ENCODE results near the gene CD70. TPM values are rescaled to one million over a fixed set of nuclear protein-coding genes. Genes with fewer than 3 reads are reported as not detected.

CD70 gene
- total and polyA plus RNA-seq, 2 of the 8 experiments (the other 6 are each of a cell fraction or from before 2014, with no cell fraction given) = 1.3 to 12.0 TPM

GRCh38 chr19:6579450-6580178, 11.3 kb downstream of the CD70 start:
- CTCF ChIA-PET (ENCODE audit: partially characterized antibody) = no interaction called here
- 93% methylated on average over 7 of the region's 7 CpGs; no CpG with 5 or more reads in 1 of the 2 experiments for WGBS, 2 experiments (ENCODE audit: extremely low coverage in 1 of 2, insufficient coverage in 1 of 2, insufficient read length in 1 of 2, insufficient replicate concordance in 2 of 2, low coverage in 1 of 2, low lambda C conversion rate in 2 of 2, missing lambda C conversion rate in 1 of 2)
- FAIRE-seq = no peak
- TF ChIP-seq CHD2 (IDR thresholded peaks at IDR 0.05; ENCODE audit: low read length) (no peak), CTCF (IDR thresholded peaks at IDR 0.05; ENCODE audit: control extremely low read depth in 1 of 3, insufficient read depth in 1 of 3, low read depth in 1 of 3, low read length in 3 of 3) (no peak), SP1 (IDR thresholded peaks at IDR 0.05; ENCODE audit: low read depth, low read length) (no peak), GTF2F1 (IDR thresholded peaks at IDR 0.05; ENCODE audit: borderline replicate concordance, low read depth, low read length) (no peak), SRF (IDR thresholded peaks at IDR 0.05; ENCODE audit: low read depth, low read length) (no peak), SP2 (IDR thresholded peaks at IDR 0.05; ENCODE audit: low read length) (no peak), CTBP2 (IDR thresholded peaks at IDR 0.05; ENCODE audit: borderline replicate concordance, insufficient read depth, insufficient read length, low read length) (no peak), KDM5A (IDR thresholded peaks at IDR 0.05; ENCODE audit: low read length) (no peak), TCF12 (IDR thresholded peaks at IDR 0.05; ENCODE audit: low read depth, low read length) (no peak), YY1 (IDR thresholded peaks at IDR 0.05; ENCODE audit: low read depth, low read length) (no peak), MAFK (IDR thresholded peaks at IDR 0.05; ENCODE audit: low read depth, low read length) (no peak), EGR1 (IDR thresholded peaks at IDR 0.05; ENCODE audit: borderline replicate concordance, low read depth, low read length) (no peak)

More at GRCh38 chr19:6579450-6580178, 11.3 kb downstream of the CD70 start:
- Histone ChIP-seq H3K36me3 (ENCODE audit: control insufficient read depth in 2 of 4, insufficient read depth in 4 of 4, low read length in 3 of 4) (no peaks in the 10 kb centered on the region), H2AK5ac (ENCODE audit: low read depth, low read length) (no peak overlapping the region), H3K14ac (ENCODE audit: insufficient read length) (no peak overlapping the region), H3K23ac (ENCODE audit: insufficient read length) (no peak overlapping the region), H3K23me2 (ENCODE audit: low read depth, low read length) (peaks cover 2% of the 10 kb centered on the region; the same call in 1 of the 2 replicates), H3K4ac (replicated peaks; ENCODE audit: insufficient read length, low read depth, low read length) (no peak overlapping the region), H3K4me3 (ENCODE audit: extremely low read depth in 1 of 4, insufficient read depth in 2 of 4, low read depth in 3 of 4, low read length in 4 of 4) (no peak overlapping the region), H3K79me2 (ENCODE audit: control insufficient read depth in 1 of 2, insufficient read depth in 2 of 2, low read length in 2 of 2) (no peaks in the 10 kb centered on the region), H3K9me3 (ENCODE audit: insufficient read depth in 2 of 2, low read depth in 1 of 2, low read length in 1 of 2) (peaks cover 7 to 12% of the 10 kb centered on the region in 2 experiments), H3K18ac (ENCODE audit: extremely low read depth, low read length) (no peak overlapping the region), H3K79me1 (ENCODE audit: low read depth, low read length) (no peaks in the 10 kb centered on the region), H3K4me2 (ENCODE audit: insufficient read depth in 1 of 2, low read depth in 2 of 2, low read length in 2 of 2) (no peak overlapping the region), H2BK15ac (ENCODE audit: low read length) (no peak overlapping the region), H3K4me1 (replicated peaks in 1 of 4; ENCODE audit: control insufficient read depth in 3 of 4, insufficient read depth in 4 of 4, low read length in 3 of 4) (peaks cover 0 to 4% (median 0%) of the 10 kb centered on the region in 4 experiments; a peak in 3 of 7 replicates), H4K8ac (ENCODE audit: extremely low read depth, insufficient read depth, low read length) (no peak overlapping the region), H4K91ac (replicated peaks; ENCODE audit: insufficient read length, low read length) (no peak overlapping the region), H4K5ac (ENCODE audit: insufficient read length, low read depth, low read length) (no peak overlapping the region), H3K27ac (ENCODE audit: low read depth, low read length) (no peak overlapping the region), H3K56ac (replicated peaks; ENCODE audit: insufficient read length, low read depth, low read length) (no peak overlapping the region), H2AFZ (ENCODE audit: low read length) (no peak overlapping the region), H4K20me1 (replicated peaks in 1 of 2; ENCODE audit: control insufficient read depth in 1 of 2, insufficient read depth in 2 of 2, low read length in 2 of 2) (no peaks in the 10 kb centered on the region), H3K9ac (replicated peaks in 1 of 4; ENCODE audit: extremely low read depth in 1 of 4, low read depth in 3 of 4, low read length in 3 of 4) (no peak overlapping the region), H2BK5ac (ENCODE audit: low read depth, low read length) (no peak overlapping the region), H2BK20ac (ENCODE audit: low read length) (no peak overlapping the region), H2BK120ac (replicated peaks; ENCODE audit: low read depth, low read length) (no peak overlapping the region), H2BK12ac (ENCODE audit: low read depth, low read length) (no peak overlapping the region), H3K27me3 (replicated peaks in 1 of 4; ENCODE audit: control insufficient read depth in 3 of 4, extremely low read depth in 1 of 4, insufficient read depth in 3 of 4, low read length in 3 of 4) (no peaks in the 10 kb centered on the region)
- DNase-seq (ENCODE audit: low read depth in 1 of 2, low spot score in 2 of 2) = no peak
- POLR2A ChIA-PET (ENCODE audit: partially characterized antibody) = no interaction called here
